Motor neuron (in vitro differentiated cells): Measurements from ENCODE around the gene PRELID1. TPM values are rescaled to one million over a fixed set of nuclear protein-coding genes. Genes with fewer than 3 reads are reported as not detected.
"Not testable (repeated sequence)": the region's sequence is repeated elsewhere in the genome, so short reads cannot be mapped to it uniquely, and the experiment has no call there.

ENCODE experiments used
- ATAC-seq, 8 experiments: fragments of 200-7000 bp; cut with Tn5 transposase; replicated peaks in 6 of 8; 2 replicates each; pipeline ENCODE4 v1.8.0; 2021; ENCODE audit warnings: mild to moderate bottlenecking in 8 of 8, moderate library complexity in 8 of 8
- H3K27ac ChIP-seq, 2 donors: fragments of 250-450 bp; sonication (Bioruptor Pico); 2 replicates each; pipeline ENCODE4 v1.9.0; 2021; ENCODE audit warnings: antibody characterized with exemption in 2 of 2, mild to moderate bottlenecking in 2 of 2, moderate library complexity in 1 of 2
- H3K4me1 ChIP-seq, 2 donors: fragments of 250-450 bp; sonication (Bioruptor Pico); replicated peaks in 1 of 2; 2 replicates each; pipeline ENCODE4 v1.6.1; 2021; ENCODE audit warnings: antibody characterized with exemption in 2 of 2, mild to moderate bottlenecking in 2 of 2, moderate library complexity in 1 of 2
- H3K4me3 ChIP-seq, 5 donors: fragments of 250-450 bp; sonication (Bioruptor Pico); 2 replicates each; pipeline ENCODE4 v1.9.0; 2021; ENCODE audit warnings: antibody characterized with exemption in 5 of 5, mild to moderate bottlenecking in 5 of 5, moderate library complexity in 4 of 5
- WGBS, 10 experiments: fragments of 450-650 bp; shearing (Covaris generic); methylation state at CpG; one replicate each; pipeline ENCODE4 v1.0.0; 2022; 5-methylcytosine and 5-hydroxymethylcytosine counted together
- in situ Hi-C, 9 experiments: fragments of 400-800 bp; cut with MboI; loops; one replicate each; pipeline ENCODE4 v1.15.0; 2021; ENCODE audit warnings: low sequenced_read_pairs in 9 of 9, low pct_unique_long_range_greater_than_20kb in 2 of 9; ENCODE audit not compliant: unreplicated experiment in 9 of 9
- total RNA-seq, 8 experiments: library from RNA; unstranded; fragments of 300-600 nt; gene quantifications; 2 replicates each; pipeline versions ENCODE4 v1.2.3 to v1.2.4, GENCODE V29; 2022

PRELID1 gene
- total RNA-seq, 8 experiments from 2014 or later = 64.9 to 154 (median 93.2) TPM

- ATAC-seq = peak in 2 of 8 experiments; percentile 13 to 82
- H3K4me3 ChIP-seq = no peak overlapping the region
- 60 to 72% (median 71%) methylated on average over 2 to 3 of the region's 12 CpGs; no CpG with 5 or more reads in 7 of the 10 experiments for WGBS, 10 experiments
- no peaks in the 10 kb centered on the region for H3K4me1 ChIP-seq
- in situ Hi-C loops = no loop called here
- H3K27ac ChIP-seq = no peak overlapping the region
These were observed 32.5 kb downstream of the PRELID1 start for GRCh38 chr5:177336112-177336511.

- ATAC-seq = no peak
- H3K27ac ChIP-seq = no peak overlapping the region
- in situ Hi-C loops = no loop called here
- 83 to 100% (median 97%) methylated on average over 1 to 7 of the region's 36 CpGs; no CpG with 5 or more reads in 3 of the 10 experiments for WGBS, 10 experiments
- H3K4me1 ChIP-seq = no peaks in the 10 kb centered on the region
- no peak overlapping the region for H3K4me3 ChIP-seq
These were observed 33.2 kb downstream of the PRELID1 start for GRCh38 chr5:177336603-177337494.

- Histone ChIP-seq H3K27ac (no peak overlapping the region), H3K4me3 (no peak overlapping the region), H3K4me1 (no peaks in the 10 kb centered on the region)
- ATAC-seq = no peak
- in situ Hi-C loops = no loop called here
- WGBS, 10 experiments = 20 to 100% (median 98%) methylated on average over 1 to 5 of the region's 22 CpGs; no CpG with 5 or more reads in 4 of the 10 experiments
These were observed 34.9 kb downstream of the PRELID1 start for GRCh38 chr5:177338251-177339106.

GRCh38 chr5:177339107-177339638, 35.6 kb downstream of the PRELID1 start:
- WGBS, 10 experiments = 80 to 100% (median 86%) methylated on average over 1 to 6 of the region's 11 CpGs; no CpG with 5 or more reads in 4 of the 10 experiments
- Histone ChIP-seq H3K27ac (no peak overlapping the region), H3K4me1 (no peaks in the 10 kb centered on the region), H3K4me3 (no peak overlapping the region)
- no peak for ATAC-seq
- in situ Hi-C loops = no loop called here

GRCh38 chr5:177343000-177343399, 39.4 kb downstream of the PRELID1 start:
- H3K4me1 ChIP-seq, H3K27ac ChIP-seq, H3K4me3 ChIP-seq, in situ Hi-C loops, ATAC-seq: not testable (repeated sequence)
- 80 to 100% (median 94%) methylated on average over 1 to 11 of the region's 14 CpGs; no CpG with 5 or more reads in 2 of the 10 experiments for WGBS, 10 experiments

GRCh38 chr5:177343777-177344176, 40.2 kb downstream of the PRELID1 start:
- in situ Hi-C loops = no loop called here
- no peak overlapping the region for H3K4me3 ChIP-seq
- no peak for ATAC-seq
- H3K27ac ChIP-seq = no peak overlapping the region
- WGBS, 10 experiments = 33 to 100% (median 100%) methylated on average over 1 to 5 of the region's 6 CpGs
- no peaks in the 10 kb centered on the region for H3K4me1 ChIP-seq

GRCh38 chr5:177344891-177345290, 41.3 kb downstream of the PRELID1 start:
- H3K4me3 ChIP-seq = no peak overlapping the region
- WGBS, 10 experiments = 93 to 100% (median 97%) methylated on average over 1 to 6 of the region's 6 CpGs
- H3K4me1 ChIP-seq = peaks cover 0 to 1% of the 10 kb centered on the region in 2 donors
- in situ Hi-C loops = no loop called here
- no peak for ATAC-seq
- no peak overlapping the region for H3K27ac ChIP-seq

GRCh38 chr5:177346820-177347219, 43.2 kb downstream of the PRELID1 start:
- in situ Hi-C loops = no loop called here
- Histone ChIP-seq H3K27ac (no peak overlapping the region), H3K4me1 (peaks cover 9 to 10% of the 10 kb centered on the region in 2 donors), H3K4me3 (no peak overlapping the region)
- 43 to 100% (median 80%) methylated on average over 1 to 4 of the region's 4 CpGs; no CpG with 5 or more reads in 1 of the 10 experiments for WGBS, 10 experiments
- no peak for ATAC-seq

GRCh38 chr5:177347699-177348098, 44.1 kb downstream of the PRELID1 start:
- in situ Hi-C loops = no loop called here
- Histone ChIP-seq H3K4me1 (peaks cover 10 to 11% of the 10 kb centered on the region in 2 donors), H3K27ac (no peak overlapping the region), H3K4me3 (no peak overlapping the region)
- ATAC-seq = no peak
- WGBS, 10 experiments = 90 to 100% (median 100%) methylated on average over 1 to 4 of the region's 4 CpGs; no CpG with 5 or more reads in 3 of the 10 experiments

- Histone ChIP-seq H3K4me1 (peaks cover 10 to 11% of the 10 kb centered on the region in 2 donors), H3K27ac (no peak overlapping the region), H3K4me3 (no peak overlapping the region)
- no peak for ATAC-seq
- WGBS, 10 experiments = 0 to 100% (median 77%) methylated on average over 1 to 3 of the region's 3 CpGs; no CpG with 5 or more reads in 1 of the 10 experiments
- in situ Hi-C loops = no loop called here
These were observed 45.7 kb downstream of the PRELID1 start for GRCh38 chr5:177349362-177349647.

GRCh38 chr5:177349762-177350161, 46.2 kb downstream of the PRELID1 start:
- no peak overlapping the region for H3K4me3 ChIP-seq
- 70 to 94% (median 83%) methylated on average over 1 to 5 of the region's 5 CpGs; no CpG with 5 or more reads in 5 of the 10 experiments for WGBS, 10 experiments

GRCh38 chr5:177350776-177351391, 47.3 kb downstream of the PRELID1 start:
- Histone ChIP-seq H3K4me3 (peak overlapping the region; percentile 63 to 92 (median 71)), H3K27ac (peak overlapping the region; percentile 93 to 95), H3K4me1 (peaks cover 10 to 11% of the 10 kb centered on the region in 2 donors)
- in situ Hi-C loops = no loop called here
- no peak for ATAC-seq
- 0 to 60% (median 22%) methylated on average over 1 to 8 of the region's 19 CpGs; no CpG with 5 or more reads in 4 of the 10 experiments for WGBS, 10 experiments

More at GRCh38 chr5:177349762-177350161, 46.2 kb downstream of the PRELID1 start:
- Histone ChIP-seq H3K4me1 (peaks cover 10 to 11% of the 10 kb centered on the region in 2 donors), H3K27ac (no peak overlapping the region)
- in situ Hi-C loops = no loop called here
- no peak for ATAC-seq
